Amniotic stem cell (primary cell): ENCODE results near the gene SLC29A2.
A peak's percentile ranks its signal among the peaks of the same experiment; 100 is the strongest.
"Not testable (repeated sequence)": the region's sequence is repeated elsewhere in the genome, so short reads cannot be mapped to it uniquely, and the experiment has no call there.

Experiments
- DNase-seq: peaks from one replicate; lab custom pipeline; 2025; lab: John Stamatoyannopoulos, UW

The SLC29A2 gene

GRCh38 chr11:66333896-66334604 is 37.5 kb downstream of the SLC29A2 start:
- no peak for DNase-seq

DNA sequence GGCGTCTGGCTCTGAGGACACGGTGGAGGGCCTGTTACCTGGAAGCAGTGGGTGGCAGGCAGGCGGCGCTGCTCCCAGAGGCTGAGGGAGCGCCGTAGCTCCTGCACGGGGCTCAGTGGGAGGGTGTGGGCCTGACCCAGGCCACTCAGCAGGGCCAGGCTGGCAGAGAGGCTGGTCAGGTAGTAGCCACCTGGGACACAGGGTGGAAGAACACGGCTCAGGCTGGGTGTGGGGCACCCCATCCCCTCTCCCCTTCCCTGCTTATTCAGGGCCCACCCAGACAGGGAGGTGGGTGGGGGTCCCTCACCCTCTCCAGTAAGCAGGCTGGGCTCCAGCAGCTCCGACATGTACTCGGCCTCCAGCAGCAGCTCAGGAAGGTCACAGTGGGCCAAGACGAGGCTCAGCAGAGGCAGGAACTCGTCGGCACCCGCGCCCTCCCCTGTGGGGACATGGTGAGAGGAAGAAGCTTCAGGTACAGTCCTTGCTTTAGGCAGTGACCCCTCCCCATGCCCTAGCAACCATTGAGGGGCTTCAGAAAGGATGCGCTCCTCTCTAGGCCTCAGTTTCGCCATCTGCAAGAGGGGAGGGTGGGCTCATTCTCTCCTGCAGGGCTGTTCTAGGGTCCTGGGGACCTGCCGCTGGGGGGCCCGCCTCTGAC is 38.2 kb downstream of the SLC29A2 start:
- no peak for DNase-seq

DNA sequence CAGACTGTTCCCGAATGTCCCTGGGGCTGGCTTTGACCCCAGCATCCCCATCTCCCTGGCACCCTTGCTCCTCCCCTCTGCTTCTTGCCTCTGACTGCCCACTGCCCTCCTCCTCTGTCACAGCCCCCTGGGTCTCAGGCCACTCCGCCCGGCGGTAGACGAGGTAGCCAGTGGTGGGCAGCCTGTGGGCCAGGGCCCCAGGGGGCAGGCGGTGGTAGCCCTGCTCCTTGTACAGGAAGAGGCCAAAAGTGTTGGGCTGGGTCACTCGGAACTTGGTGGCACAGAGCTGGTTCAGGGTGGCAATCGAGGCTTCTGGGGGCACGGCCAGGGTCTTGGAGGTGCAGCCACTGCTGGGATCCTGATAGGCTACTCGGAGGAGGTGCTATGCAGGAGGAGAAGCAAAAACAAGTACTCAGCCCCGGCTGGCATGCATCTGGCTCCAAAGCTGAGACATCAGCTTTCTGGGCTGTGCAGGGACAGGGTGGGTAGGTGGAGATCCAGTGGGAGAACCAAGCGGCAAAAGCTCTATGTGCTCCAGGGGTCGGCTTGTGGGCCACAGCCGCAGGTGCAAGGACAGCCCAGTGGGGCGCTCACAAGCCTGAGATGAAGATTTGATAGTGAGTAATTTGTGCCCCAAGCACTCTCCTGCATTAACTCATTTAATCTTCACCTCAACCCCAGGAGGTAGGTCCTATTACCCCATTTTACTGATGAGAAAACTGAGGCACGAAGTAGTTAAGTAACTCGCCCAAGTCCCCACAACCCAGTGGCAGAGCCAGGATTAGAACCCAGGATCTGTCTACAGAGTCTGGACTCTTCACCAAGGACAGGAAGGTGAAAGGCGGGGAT is 39.0 kb downstream of the SLC29A2 start:
- DNase-seq = no peak

- no peak for DNase-seq
Observed at GRCh38 chr11:66331542-66332370, 39.8 kb downstream of the SLC29A2 start.

DNA sequence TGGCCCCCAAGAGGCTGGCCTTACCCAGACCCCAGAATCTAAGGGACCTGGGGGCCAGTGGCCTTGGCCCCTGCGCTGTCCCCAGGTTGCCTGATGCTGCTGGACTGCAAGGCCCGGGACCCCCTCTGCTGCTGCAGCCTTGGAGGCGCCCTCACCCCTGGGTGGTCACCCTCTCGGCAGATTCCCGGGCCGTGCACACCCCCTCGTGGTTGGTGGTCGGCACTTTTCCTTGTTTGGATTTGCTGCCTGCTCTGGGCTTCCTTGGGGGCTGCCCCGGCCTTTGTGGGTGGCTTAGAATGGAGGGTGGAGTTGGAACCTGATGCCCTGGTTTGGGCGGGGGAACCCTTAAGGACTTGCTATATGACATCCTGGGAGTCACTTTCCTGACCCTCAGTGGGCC is 40.6 kb downstream of the SLC29A2 start:
- no peak for DNase-seq

GRCh38 chr11:66329165-66329673 is 42.3 kb downstream of the SLC29A2 start:
- no peak for DNase-seq

DNA sequence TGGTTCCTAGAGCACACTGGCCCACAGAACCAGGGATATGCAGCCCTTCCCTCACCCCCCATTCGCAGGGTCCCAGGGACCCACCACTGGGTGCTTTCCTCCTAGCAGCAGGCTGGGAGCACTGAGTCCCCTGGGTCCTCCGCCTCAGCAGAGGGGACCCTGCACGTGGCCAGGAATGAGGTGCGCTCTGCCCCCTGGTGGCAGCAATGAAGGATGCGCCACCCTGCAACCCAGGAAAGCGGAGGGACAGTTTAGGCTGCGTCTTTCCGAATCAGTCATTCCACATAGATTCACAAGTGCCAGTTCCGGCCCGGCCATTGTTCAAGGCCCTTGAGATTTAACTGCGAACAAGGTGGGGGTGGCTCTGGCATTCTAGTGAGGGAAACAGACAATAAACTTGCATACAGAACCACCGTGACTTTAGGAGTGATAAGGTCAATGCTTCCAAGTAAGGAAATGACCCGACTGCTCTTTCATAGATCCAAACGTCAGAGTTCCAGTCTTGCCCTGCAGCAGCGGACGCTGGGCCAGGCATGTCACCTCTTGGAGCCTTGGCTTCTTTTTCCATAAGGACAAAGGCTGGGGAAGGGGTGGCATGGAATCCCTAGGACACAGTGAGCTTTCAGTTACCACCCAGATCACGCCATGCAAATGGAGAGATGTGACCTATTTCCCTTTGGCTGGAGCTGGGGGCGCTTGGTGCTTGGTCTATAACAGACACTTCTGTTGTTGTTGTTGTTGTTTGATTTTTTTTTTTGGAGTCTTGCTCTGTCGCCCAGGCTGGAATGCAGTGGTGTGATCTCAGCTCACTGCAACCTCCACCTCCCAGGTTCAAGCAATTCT is 43.0 kb downstream of the SLC29A2 start:
- no peak for DNase-seq

DNA sequence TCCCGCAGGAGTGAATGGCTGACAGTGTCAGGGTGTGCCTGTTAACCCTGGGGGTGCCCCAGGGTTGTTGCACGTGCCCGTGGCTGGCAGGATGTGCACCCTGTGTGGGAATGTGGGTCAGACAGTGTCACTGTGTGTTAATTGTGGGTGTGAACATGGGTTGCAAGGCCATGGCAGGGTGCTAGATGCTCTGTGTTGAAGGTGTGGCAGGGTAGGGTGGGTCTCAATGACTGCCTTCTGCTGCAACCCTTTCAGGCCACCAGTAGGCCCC is 43.6 kb downstream of the SLC29A2 start:
- DNase-seq = no peak

DNA sequence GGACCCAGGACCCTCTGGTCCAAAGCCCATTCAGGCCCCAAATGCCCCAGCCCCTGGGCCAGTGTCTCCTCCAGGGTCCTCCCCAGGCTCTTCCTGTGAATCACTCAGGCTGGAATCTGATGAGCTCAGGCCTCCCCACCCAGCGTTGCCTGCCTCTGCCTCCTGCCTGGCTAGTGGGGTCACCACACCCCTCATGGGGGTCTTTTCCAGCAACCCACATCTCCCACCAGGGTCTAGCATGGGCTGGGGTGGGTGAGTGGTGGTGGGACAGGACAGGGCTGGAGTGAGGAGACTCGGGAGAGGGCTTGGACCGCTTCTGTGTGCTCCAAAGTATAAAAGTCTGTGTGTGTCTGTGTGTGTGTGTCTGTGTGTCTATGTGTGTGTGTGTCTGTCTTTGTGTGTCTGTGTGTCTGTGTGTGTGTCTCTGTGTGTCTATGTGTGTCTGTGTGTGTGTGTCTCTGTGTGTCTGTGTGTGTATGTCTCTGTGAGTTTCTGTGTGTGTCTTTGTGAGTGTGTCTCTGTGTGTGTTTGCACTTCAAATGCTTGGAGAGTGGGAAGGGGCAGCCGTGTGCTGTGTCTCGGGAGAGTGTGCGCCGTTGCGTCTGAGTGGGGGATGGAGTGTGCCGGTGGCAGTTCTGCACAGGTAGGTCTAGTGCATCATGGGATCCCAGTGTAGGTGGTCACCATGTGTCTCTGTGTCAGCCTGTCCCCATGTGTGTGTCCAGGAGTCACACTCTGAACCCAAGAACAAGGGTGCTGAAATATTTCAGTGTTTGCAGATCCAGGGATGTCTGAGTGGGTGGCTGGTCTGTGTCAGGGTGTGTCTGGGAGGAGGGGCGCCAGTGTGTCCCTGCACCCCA is 44.2 kb downstream of the SLC29A2 start:
- DNase-seq = peak; percentile 52

- no peak for DNase-seq
Observed at GRCh38 chr11:66326261-66327111, 45.1 kb downstream of the SLC29A2 start.

DNA sequence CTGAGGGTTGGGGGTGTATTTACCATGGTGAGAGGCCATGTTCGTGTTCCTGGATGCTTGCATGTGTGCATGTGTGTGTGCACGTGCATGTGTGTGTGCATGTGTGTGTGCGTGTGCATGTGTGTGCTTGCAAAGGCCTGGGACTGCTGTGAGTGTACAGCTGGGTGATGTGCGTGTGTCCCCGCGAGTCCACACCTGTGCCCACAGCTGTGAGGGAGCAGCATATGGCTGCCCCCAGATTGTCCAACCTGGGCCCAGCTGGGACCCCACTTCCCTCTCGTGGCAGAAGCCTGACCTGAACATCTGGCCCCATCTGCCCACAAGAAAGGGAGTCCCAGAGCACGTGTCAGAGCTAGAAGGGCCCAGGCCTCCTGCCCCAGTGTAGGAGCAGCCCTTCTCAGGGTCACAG is 46.3 kb downstream of the SLC29A2 start:
- DNase-seq = no peak

- no peak for DNase-seq
Observed at GRCh38 chr11:66324664-66325063, 46.9 kb downstream of the SLC29A2 start.

DNA sequence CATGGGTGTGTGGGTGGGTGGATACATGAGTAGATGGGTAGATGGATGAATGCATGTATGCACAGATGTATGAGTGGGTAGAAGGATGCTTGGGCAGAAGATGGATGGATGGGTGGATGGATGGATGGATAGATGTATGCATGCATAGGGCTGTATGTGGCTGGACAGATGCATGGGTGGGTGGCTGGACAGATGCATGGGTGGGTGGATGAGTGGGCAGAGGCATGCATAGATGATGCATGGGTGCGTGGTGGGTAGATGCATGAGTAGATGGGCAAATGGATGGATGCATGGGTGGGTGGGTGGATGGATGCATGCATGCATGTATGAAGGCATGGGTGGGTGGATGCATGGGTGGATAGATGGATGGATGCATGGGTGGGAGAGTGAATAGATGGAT is 47.9 kb downstream of the SLC29A2 start:
- no peak for DNase-seq

GRCh38 chr11:66322732-66323427 is 48.7 kb downstream of the SLC29A2 start:
- no peak for DNase-seq

DNA sequence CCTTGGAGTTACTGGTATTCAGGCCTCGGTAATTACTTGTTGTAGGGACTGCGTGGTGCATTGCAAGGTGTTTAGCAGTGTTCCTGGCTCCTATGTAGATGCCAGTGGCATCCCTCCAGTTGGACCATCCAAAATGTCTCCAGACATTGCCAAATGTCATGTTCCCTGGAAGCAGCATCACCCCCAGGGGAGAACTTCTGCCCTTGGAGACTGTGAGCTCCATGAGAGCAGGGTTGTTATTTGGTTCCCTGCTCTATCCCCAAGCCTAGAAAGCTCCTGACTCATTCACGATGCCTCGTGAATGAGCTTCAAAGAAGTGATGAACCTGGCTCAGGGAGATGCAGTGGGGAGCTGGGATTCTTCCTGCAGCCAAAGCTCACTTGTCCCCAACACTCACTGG is 50.0 kb downstream of the SLC29A2 start:
- DNase-seq = no peak

- DNase-seq = not testable (repeated sequence)
Observed at GRCh38 chr11:66320748-66321147, 50.8 kb downstream of the SLC29A2 start.

DNA sequence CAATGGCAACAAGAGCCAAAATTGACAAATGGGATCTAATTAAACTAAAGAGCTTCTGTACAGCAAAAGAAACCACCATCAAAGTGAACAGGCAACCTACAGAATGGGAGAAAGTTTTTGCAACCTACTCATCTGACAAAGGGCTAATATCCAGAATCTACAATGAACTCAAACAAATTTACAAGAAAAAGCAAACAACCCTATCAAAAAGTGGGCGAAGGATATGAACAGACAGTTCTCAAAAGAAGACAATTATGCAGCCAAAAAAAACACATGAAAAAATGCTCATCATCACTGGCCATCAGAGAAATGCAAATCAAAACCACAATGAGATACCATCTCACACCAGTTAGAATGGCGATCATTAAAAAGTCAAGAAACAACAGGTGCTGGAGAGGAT is 51.3 kb downstream of the SLC29A2 start:
- not testable (repeated sequence) for DNase-seq

- DNase-seq = no peak
Observed at GRCh38 chr11:66318600-66318970, 53.0 kb downstream of the SLC29A2 start.
